Panc1 (cell line): ENCODE results near the gene EGFR.

Experiments
- CTCF ChIP-seq: fragments of 450-650 bp; IDR thresholded peaks from 2 replicates; pipeline ENCODE4 v1.5.1; 2017; ENCODE audit warnings: mild to moderate bottlenecking
- POLR2AphosphoS5 ChIP-seq: IDR thresholded peaks from 2 replicates; pipeline ENCODE4 v1.6.1; 2012; ENCODE audit warnings: mild to moderate bottlenecking, low read depth, low read length, moderate library complexity
- TCF7L2 ChIP-seq: IDR thresholded peaks from 2 replicates; pipeline ENCODE4 v1.6.1; 2011; ENCODE audit warnings: mild to moderate bottlenecking, low read depth, low read length, inconsistent platforms

- TF ChIP-seq CTCF (no peak), TCF7L2 (no peak), POLR2AphosphoS5 (no peak)
Observed at GRCh38 chr7:55016061-55016745, 2.6 kb upstream of the EGFR start.
